Loucy (cell line): ENCODE data around the gene RPL5.

Source experiments
- H2AFZ ChIP-seq: fragments of 200-600 bp; sonication (generic); 2 replicates; pipeline ENCODE4 v1.6.0; 2016; ENCODE audit warnings: antibody characterized with exemption, mild to moderate bottlenecking, low read length, moderate library complexity
- H3F3A ChIP-seq: fragments of 200-600 bp; 2 replicates; pipeline ENCODE4 v1.6.0; 2016; ENCODE audit warnings: antibody characterized with exemption, low read depth, mild to moderate bottlenecking
- H3K27me3 ChIP-seq: fragments of 200-600 bp; sonication (generic); 2 replicates; pipeline ENCODE4 v1.6.1; 2014; ENCODE audit warnings: low read length, mild to moderate bottlenecking; ENCODE audit not compliant: insufficient read depth, poor library complexity, severe bottlenecking
- H3K36me3 ChIP-seq: fragments of 200-600 bp; sonication (generic); 2 replicates; pipeline ENCODE4 v1.6.1; 2016; ENCODE audit warnings: low read length; ENCODE audit not compliant: insufficient read depth
- H3K4me1 ChIP-seq: fragments of 200-600 bp; sonication (generic); 2 replicates; pipeline ENCODE4 v1.5.1; 2014; ENCODE audit warnings: low read length, mild to moderate bottlenecking; ENCODE audit not compliant: insufficient read depth, poor library complexity, severe bottlenecking
- H3K4me2 ChIP-seq: fragments of 200-600 bp; sonication (generic); 2 replicates; pipeline ENCODE4 v1.6.0; 2014; ENCODE audit warnings: antibody characterized with exemption, low read length, low read depth, mild to moderate bottlenecking; ENCODE audit not compliant: poor library complexity, severe bottlenecking
- H3K4me3 ChIP-seq: fragments of 200-600 bp; sonication (generic); 2 replicates; pipeline ENCODE4 v1.5.1; 2014; ENCODE audit warnings: low read length, mild to moderate bottlenecking, mixed read lengths; ENCODE audit not compliant: poor library complexity, severe bottlenecking
- H3K79me2 ChIP-seq: fragments of 200-600 bp; sonication (generic); 2 replicates; pipeline ENCODE4 v1.6.1; 2014; ENCODE audit warnings: low read length; ENCODE audit not compliant: insufficient read depth
- H3K9ac ChIP-seq: fragments of 200-600 bp; sonication (generic); 2 replicates; pipeline ENCODE4 v1.6.0; 2014; ENCODE audit warnings: mild to moderate bottlenecking, low read depth, low read length, moderate library complexity; ENCODE audit not compliant: poor library complexity, severe bottlenecking
- H3K9me2 ChIP-seq: fragments of 200-600 bp; sonication (generic); replicated peaks from 2 replicates; pipeline ENCODE4 v1.6.1; 2016; ENCODE audit warnings: low read depth, low read length, mixed read lengths
- H3K9me3 ChIP-seq: fragments of 200-600 bp; sonication (generic); 2 replicates; pipeline ENCODE4 v1.6.1; 2014; ENCODE audit warnings: mild to moderate bottlenecking, antibody characterized with exemption, low read length, low read depth; ENCODE audit not compliant: insufficient read depth
- H4K20me1 ChIP-seq: fragments of 200-600 bp; sonication (generic); 2 replicates; pipeline ENCODE4 v1.6.0; 2014; ENCODE audit warnings: antibody characterized with exemption, low read length, mild to moderate bottlenecking; ENCODE audit not compliant: insufficient read depth, poor library complexity, severe bottlenecking
- CTCF ChIP-seq: fragments of 200-600 bp; sonication (generic); conservative IDR thresholded peaks from 2 replicates; pipeline ENCODE4 v1.5.1; 2014; ENCODE audit warnings: mild to moderate bottlenecking, antibody characterized with exemption, low read length
- EZH2phosphoT487 ChIP-seq: fragments of 200-600 bp; IDR thresholded peaks from 2 replicates; pipeline ENCODE4 v1.6.1; 2018; ENCODE audit warnings: antibody characterized with exemption, mild to moderate bottlenecking, moderate library complexity, borderline replicate concordance

RPL5 gene

GRCh38 chr1:92884195-92884594 is 52.4 kb downstream of the RPL5 start:
- no peaks in the 10 kb centered on the region for H3K27me3 ChIP-seq
- no peaks in the 10 kb centered on the region for H3K36me3 ChIP-seq
- no peak overlapping the region for H3K4me3 ChIP-seq
- TF ChIP-seq EZH2phosphoT487 (no peak), CTCF (no peak)
- no peaks in the 10 kb centered on the region for H4K20me1 ChIP-seq
- H3F3A ChIP-seq, result no peaks in the 10 kb centered on the region
- no peaks in the 10 kb centered on the region for H3K9me2 ChIP-seq
- H2AFZ ChIP-seq, result no peak overlapping the region
- no peak overlapping the region for H3K9ac ChIP-seq
- no peak overlapping the region for H3K4me2 ChIP-seq
- H3K9me3 ChIP-seq, result no peaks in the 10 kb centered on the region
- H3K4me1 ChIP-seq, result peaks cover 11% of the 10 kb centered on the region
- H3K79me2 ChIP-seq, result no peaks in the 10 kb centered on the region

GRCh38 chr1:92886886-92887419 is 55.1 kb downstream of the RPL5 start:
- Histone ChIP-seq H3K36me3 (no peaks in the 10 kb centered on the region), H4K20me1 (no peaks in the 10 kb centered on the region), H2AFZ (no peak overlapping the region), H3F3A (no peaks in the 10 kb centered on the region), H3K9me3 (no peaks in the 10 kb centered on the region), H3K9me2 (no peaks in the 10 kb centered on the region), H3K4me3 (no peak overlapping the region), H3K9ac (no peak overlapping the region), H3K27me3 (no peaks in the 10 kb centered on the region), H3K4me1 (peaks cover 11% of the 10 kb centered on the region), H3K4me2 (no peak overlapping the region), H3K79me2 (no peaks in the 10 kb centered on the region)
- no peak for TF ChIP-seq CTCF
- no peak for TF ChIP-seq EZH2phosphoT487

GRCh38 chr1:92887465-92887864 is 55.6 kb downstream of the RPL5 start:
- Histone ChIP-seq H3K79me2 (no peaks in the 10 kb centered on the region), H3F3A (no peaks in the 10 kb centered on the region), H3K27me3 (no peaks in the 10 kb centered on the region), H3K36me3 (no peaks in the 10 kb centered on the region), H3K9ac (no peak overlapping the region), H4K20me1 (no peaks in the 10 kb centered on the region), H2AFZ (no peak overlapping the region), H3K9me3 (no peaks in the 10 kb centered on the region), H3K4me1 (peaks cover 11% of the 10 kb centered on the region), H3K9me2 (no peaks in the 10 kb centered on the region), H3K4me2 (no peak overlapping the region), H3K4me3 (no peak overlapping the region)
- TF ChIP-seq EZH2phosphoT487 (no peak), CTCF (no peak)
